Measurements from ENCODE around the gene TFB1M. TPM values are rescaled to one million over a fixed set of nuclear protein-coding genes. Genes with fewer than 3 reads are reported as not detected.

The TFB1M gene
- total and polyA plus RNA-seq, 5 donors from 2014 or later = 10.5 to 26.5 (median 17.7) TPM

- Mint-ChIP-seq H3K27me3 (no peaks in the 10 kb centered on the region), H3K27ac (peak overlapping the region in 2 of 3 donors; percentile 42 to 61), H3K36me3 (peaks cover 58% of the 10 kb centered on the region), H3K4me3 (no peak overlapping the region), H3K4me1 (peaks cover 0 to 5% (median 2%) of the 10 kb centered on the region in 4 donors), H3K9me3 (peaks cover 0 to 2% (median 0%) of the 10 kb centered on the region in 7 donors)
- H3K36me3 ChIP-seq (ENCODE audit: control insufficient read depth, insufficient read depth, low read length) = peaks cover 55% of the 10 kb centered on the region
- ATAC-seq (ENCODE audit: low read depth in 2 of 2) (no peak), DNase-seq (no peak)
- no peaks in the 10 kb centered on the region for H3K9me3 ChIP-seq (ENCODE audit: control insufficient read depth in 2 of 2, low read length in 2 of 2)
- H3K4me3 ChIP-seq (ENCODE audit: low read depth, low read length) = no peak overlapping the region
- no peaks in the 10 kb centered on the region for H3K27me3 ChIP-seq (ENCODE audit: control insufficient read depth, insufficient read depth, low read length)
- no peak overlapping the region for H3K27ac ChIP-seq (ENCODE audit: insufficient read depth, low read length, poor library complexity, severe bottlenecking)
- no peaks in the 10 kb centered on the region for H3K4me1 ChIP-seq (ENCODE audit: control insufficient read depth, insufficient read depth, low read length, poor library complexity, severe bottlenecking)
Measured at GRCh38 chr6:155253337-155253736, 60.9 kb downstream of the TFB1M start.

GRCh38 chr6:155252581-155252980, 61.7 kb downstream of the TFB1M start:
- Mint-ChIP-seq H3K27ac (peak overlapping the region in 1 of 3 donors; percentile 44), H3K4me3 (no peak overlapping the region), H3K4me1 (peaks cover 0 to 5% (median 2%) of the 10 kb centered on the region in 4 donors), H3K9me3 (peaks cover 0 to 2% (median 0%) of the 10 kb centered on the region in 7 donors), H3K36me3 (peaks cover 55% of the 10 kb centered on the region), H3K27me3 (no peaks in the 10 kb centered on the region)
- Histone ChIP-seq H3K36me3 (ENCODE audit: control insufficient read depth, insufficient read depth, low read length) (peaks cover 47% of the 10 kb centered on the region), H3K4me3 (ENCODE audit: low read depth, low read length) (no peak overlapping the region), H3K9me3 (ENCODE audit: control insufficient read depth in 2 of 2, low read length in 2 of 2) (no peaks in the 10 kb centered on the region), H3K4me1 (ENCODE audit: control insufficient read depth, insufficient read depth, low read length, poor library complexity, severe bottlenecking) (no peaks in the 10 kb centered on the region), H3K27me3 (ENCODE audit: control insufficient read depth, insufficient read depth, low read length) (no peaks in the 10 kb centered on the region), H3K27ac (ENCODE audit: insufficient read depth, low read length, poor library complexity, severe bottlenecking) (no peak overlapping the region)
- DNase-seq (no peak), ATAC-seq (ENCODE audit: low read depth in 2 of 2) (no peak)

- peak overlapping the region in 1 of 3 donors; percentile 13 for H3K27ac Mint-ChIP-seq
- peaks cover 53% of the 10 kb centered on the region for H3K36me3 Mint-ChIP-seq
- Histone ChIP-seq H3K4me1 (ENCODE audit: control insufficient read depth, insufficient read depth, low read length, poor library complexity, severe bottlenecking) (no peaks in the 10 kb centered on the region), H3K36me3 (ENCODE audit: control insufficient read depth, insufficient read depth, low read length) (peaks cover 30% of the 10 kb centered on the region), H3K27me3 (ENCODE audit: control insufficient read depth, insufficient read depth, low read length) (no peaks in the 10 kb centered on the region), H3K4me3 (ENCODE audit: low read depth, low read length) (no peak overlapping the region), H3K9me3 (ENCODE audit: control insufficient read depth in 2 of 2, low read length in 2 of 2) (no peaks in the 10 kb centered on the region), H3K27ac (ENCODE audit: insufficient read depth, low read length, poor library complexity, severe bottlenecking) (no peak overlapping the region)
- no peak overlapping the region for H3K4me3 Mint-ChIP-seq
- peaks cover 0 to 1% (median 0%) of the 10 kb centered on the region in 7 donors for H3K9me3 Mint-ChIP-seq
- peaks cover 0 to 5% (median 2%) of the 10 kb centered on the region in 4 donors for H3K4me1 Mint-ChIP-seq
- DNase-seq (no peak), ATAC-seq (ENCODE audit: low read depth in 2 of 2) (no peak)
- H3K27me3 Mint-ChIP-seq = no peaks in the 10 kb centered on the region
Measured at GRCh38 chr6:155250701-155251381, 63.4 kb downstream of the TFB1M start.

GRCh38 chr6:155248008-155249001, 66.0 kb downstream of the TFB1M start:
- no peak overlapping the region for H3K4me3 Mint-ChIP-seq
- no peak overlapping the region for H3K27ac ChIP-seq (ENCODE audit: insufficient read depth, low read length, poor library complexity, severe bottlenecking)
- H3K27me3 ChIP-seq (ENCODE audit: control insufficient read depth, insufficient read depth, low read length) = no peaks in the 10 kb centered on the region
- H3K4me1 ChIP-seq (ENCODE audit: control insufficient read depth, insufficient read depth, low read length, poor library complexity, severe bottlenecking) = no peaks in the 10 kb centered on the region
- no peak overlapping the region for H3K4me3 ChIP-seq (ENCODE audit: low read depth, low read length)
- no peaks in the 10 kb centered on the region for H3K27me3 Mint-ChIP-seq
- H3K36me3 ChIP-seq (ENCODE audit: control insufficient read depth, insufficient read depth, low read length) = peaks cover 13% of the 10 kb centered on the region
- peaks cover 0 to 5% (median 2%) of the 10 kb centered on the region in 4 donors for H3K4me1 Mint-ChIP-seq
- DNase-seq = peak in 1 of 3 donors; percentile 29
- H3K9me3 ChIP-seq (ENCODE audit: control insufficient read depth in 2 of 2, low read length in 2 of 2) = no peaks in the 10 kb centered on the region
- no peak overlapping the region for H3K27ac Mint-ChIP-seq
- ATAC-seq (ENCODE audit: low read depth in 2 of 2) = no peak
- peaks cover 0 to 1% (median 0%) of the 10 kb centered on the region in 7 donors for H3K9me3 Mint-ChIP-seq
- peaks cover 35% of the 10 kb centered on the region for H3K36me3 Mint-ChIP-seq

DNA sequence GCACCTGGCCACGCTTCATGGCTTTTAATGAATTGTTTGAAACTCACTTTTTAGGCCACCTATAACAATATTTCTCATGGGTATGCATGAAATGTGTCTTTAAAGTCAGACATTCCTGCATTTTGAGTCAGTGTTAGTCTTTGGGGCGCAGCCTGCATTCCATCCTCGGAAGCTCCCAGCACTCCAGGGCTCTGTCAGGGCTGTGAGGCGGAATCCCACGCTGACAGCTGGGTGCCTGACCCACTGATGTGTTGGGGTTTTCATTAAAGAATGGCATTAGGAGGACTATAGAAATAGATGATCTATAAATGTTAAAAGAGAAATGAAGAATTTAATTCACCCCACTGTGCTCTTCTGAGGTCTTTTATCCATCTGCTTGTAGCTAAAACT, 66.7 kb downstream of the TFB1M start:
- no peaks in the 10 kb centered on the region for H3K27me3 ChIP-seq (ENCODE audit: control insufficient read depth, insufficient read depth, low read length)
- H3K4me3 Mint-ChIP-seq = no peak overlapping the region

GRCh38 chr6:155246825-155247224, 67.5 kb downstream of the TFB1M start:
- H3K4me1 ChIP-seq (ENCODE audit: control insufficient read depth, insufficient read depth, low read length, poor library complexity, severe bottlenecking) = no peaks in the 10 kb centered on the region
- no peak overlapping the region for H3K27ac ChIP-seq (ENCODE audit: insufficient read depth, low read length, poor library complexity, severe bottlenecking)
- H3K27ac Mint-ChIP-seq = no peak overlapping the region
- peaks cover 0 to 5% (median 2%) of the 10 kb centered on the region in 4 donors for H3K4me1 Mint-ChIP-seq
- peaks cover 28% of the 10 kb centered on the region for H3K36me3 Mint-ChIP-seq
- H3K36me3 ChIP-seq (ENCODE audit: control insufficient read depth, insufficient read depth, low read length) = peaks cover 3% of the 10 kb centered on the region
- H3K9me3 ChIP-seq (ENCODE audit: control insufficient read depth in 2 of 2, low read length in 2 of 2) = no peaks in the 10 kb centered on the region
- no peak overlapping the region for H3K4me3 Mint-ChIP-seq
- H3K9me3 Mint-ChIP-seq = peaks cover 0 to 1% (median 0%) of the 10 kb centered on the region in 7 donors
- H3K27me3 Mint-ChIP-seq = peaks cover 4% of the 10 kb centered on the region
- no peaks in the 10 kb centered on the region for H3K27me3 ChIP-seq (ENCODE audit: control insufficient read depth, insufficient read depth, low read length)
- DNase-seq (no peak), ATAC-seq (ENCODE audit: low read depth in 2 of 2) (no peak)
- H3K4me3 ChIP-seq (ENCODE audit: low read depth, low read length) = no peak overlapping the region

More for the DNA sequence above, 66.7 kb downstream of the TFB1M start:
- ATAC-seq (ENCODE audit: low read depth in 2 of 2) (no peak), DNase-seq (no peak)
- Mint-ChIP-seq H3K27me3 (no peaks in the 10 kb centered on the region), H3K4me1 (peaks cover 0 to 5% (median 2%) of the 10 kb centered on the region in 4 donors), H3K9me3 (peaks cover 0 to 1% (median 0%) of the 10 kb centered on the region in 7 donors), H3K27ac (no peak overlapping the region), H3K36me3 (peaks cover 28% of the 10 kb centered on the region)
- H3K36me3 ChIP-seq (ENCODE audit: control insufficient read depth, insufficient read depth, low read length) = peaks cover 6% of the 10 kb centered on the region
- no peak overlapping the region for H3K4me3 ChIP-seq (ENCODE audit: low read depth, low read length)
- H3K4me1 ChIP-seq (ENCODE audit: control insufficient read depth, insufficient read depth, low read length, poor library complexity, severe bottlenecking) = no peaks in the 10 kb centered on the region
- no peaks in the 10 kb centered on the region for H3K9me3 ChIP-seq (ENCODE audit: control insufficient read depth in 2 of 2, low read length in 2 of 2)
- no peak overlapping the region for H3K27ac ChIP-seq (ENCODE audit: insufficient read depth, low read length, poor library complexity, severe bottlenecking)

DNA sequence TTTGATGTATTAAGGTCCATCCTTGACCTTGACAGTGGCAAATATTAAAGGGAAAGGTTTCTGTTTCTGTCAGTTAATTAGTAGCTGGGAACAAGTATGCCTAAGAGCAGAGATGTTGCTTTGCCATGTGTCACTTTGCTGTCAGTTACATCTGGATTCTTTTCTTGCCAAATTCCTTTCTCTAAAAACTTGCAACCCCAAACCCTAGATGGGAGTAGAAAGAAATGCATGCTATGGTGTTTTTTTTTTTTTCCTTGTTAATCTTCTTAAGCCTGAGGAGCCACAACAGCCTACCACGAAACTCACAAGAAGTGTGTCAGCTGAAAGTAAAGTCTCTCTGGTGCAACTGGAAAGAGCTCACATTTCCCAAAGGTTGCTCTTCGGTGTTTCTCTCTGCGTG, 68.5 kb downstream of the TFB1M start:
- DNase-seq = no peak
- Histone ChIP-seq H3K9me3 (ENCODE audit: control insufficient read depth in 2 of 2, low read length in 2 of 2) (no peaks in the 10 kb centered on the region), H3K36me3 (ENCODE audit: control insufficient read depth, insufficient read depth, low read length) (peaks cover 3% of the 10 kb centered on the region), H3K4me3 (ENCODE audit: low read depth, low read length) (no peak overlapping the region), H3K27me3 (ENCODE audit: control insufficient read depth, insufficient read depth, low read length) (no peaks in the 10 kb centered on the region), H3K27ac (ENCODE audit: insufficient read depth, low read length, poor library complexity, severe bottlenecking) (no peak overlapping the region), H3K4me1 (ENCODE audit: control insufficient read depth, insufficient read depth, low read length, poor library complexity, severe bottlenecking) (no peaks in the 10 kb centered on the region)
- no peak overlapping the region for H3K4me3 Mint-ChIP-seq
- peaks cover 4% of the 10 kb centered on the region for H3K27me3 Mint-ChIP-seq
- H3K27ac Mint-ChIP-seq = no peak overlapping the region
- ATAC-seq (ENCODE audit: low read depth in 2 of 2) = no peak
- H3K4me1 Mint-ChIP-seq = peaks cover 0 to 5% (median 2%) of the 10 kb centered on the region in 4 donors
- peaks cover 25% of the 10 kb centered on the region for H3K36me3 Mint-ChIP-seq
- peaks cover 0 to 3% (median 0%) of the 10 kb centered on the region in 7 donors for H3K9me3 Mint-ChIP-seq
